Measurements from ENCODE around the gene SS18.

SS18 gene

DNA sequence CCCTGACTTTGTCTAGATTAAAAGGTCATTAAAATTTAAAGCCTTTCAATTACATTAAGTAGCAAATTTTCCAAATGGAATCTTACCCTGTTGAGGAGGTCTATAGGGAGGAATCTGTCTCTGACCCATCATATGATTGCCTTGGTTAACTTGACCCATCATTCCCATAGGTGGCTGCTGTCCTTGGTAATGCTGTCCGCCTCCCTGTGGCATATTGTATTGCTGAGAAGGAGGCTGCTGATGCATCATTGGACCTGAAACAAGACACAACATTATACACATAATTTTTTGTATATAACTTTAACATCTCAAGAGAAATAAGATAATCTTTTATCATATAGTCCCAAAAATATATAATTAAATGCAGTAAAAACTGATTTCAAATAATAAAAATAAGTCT lies 51.2 kb downstream of the SS18 start:
- 0 out of 2 replicates have a peak, but pooled peaks cover 11% of the 10 kb centered on the region for H4K20me1 ChIP-seq (ENCODE audit: low read depth, low read length)
- no peak overlapping the region for H3K9ac ChIP-seq (ENCODE audit: low read length)
- no peak overlapping the region for H3K4me3 ChIP-seq (ENCODE audit: insufficient read depth, low read length, poor library complexity, severe bottlenecking)
- H3K27ac ChIP-seq (ENCODE audit: low read depth, low read length), result no peak overlapping the region
- no peaks in the 10 kb centered on the region for H3K27me3 ChIP-seq (ENCODE audit: low read length)
- TF ChIP-seq, protein P1, sequence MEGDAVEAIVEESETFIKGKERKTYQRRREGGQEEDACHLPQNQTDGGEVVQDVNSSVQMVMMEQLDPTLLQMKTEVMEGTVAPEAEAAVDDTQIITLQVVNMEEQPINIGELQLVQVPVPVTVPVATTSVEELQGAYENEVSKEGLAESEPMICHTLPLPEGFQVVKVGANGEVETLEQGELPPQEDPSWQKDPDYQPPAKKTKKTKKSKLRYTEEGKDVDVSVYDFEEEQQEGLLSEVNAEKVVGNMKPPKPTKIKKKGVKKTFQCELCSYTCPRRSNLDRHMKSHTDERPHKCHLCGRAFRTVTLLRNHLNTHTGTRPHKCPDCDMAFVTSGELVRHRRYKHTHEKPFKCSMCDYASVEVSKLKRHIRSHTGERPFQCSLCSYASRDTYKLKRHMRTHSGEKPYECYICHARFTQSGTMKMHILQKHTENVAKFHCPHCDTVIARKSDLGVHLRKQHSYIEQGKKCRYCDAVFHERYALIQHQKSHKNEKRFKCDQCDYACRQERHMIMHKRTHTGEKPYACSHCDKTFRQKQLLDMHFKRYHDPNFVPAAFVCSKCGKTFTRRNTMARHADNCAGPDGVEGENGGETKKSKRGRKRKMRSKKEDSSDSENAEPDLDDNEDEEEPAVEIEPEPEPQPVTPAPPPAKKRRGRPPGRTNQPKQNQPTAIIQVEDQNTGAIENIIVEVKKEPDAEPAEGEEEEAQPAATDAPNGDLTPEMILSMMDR (IDR thresholded peaks at IDR 0.05; ENCODE audit: insufficient read depth, low read length, poor library complexity, severe bottlenecking), result no peak
- no peak for TF ChIP-seq EZH2phosphoT487 (conservative IDR thresholded peaks at IDR 0.05; ENCODE audit: low read length)
- no peaks in the 10 kb centered on the region for H3K9me3 ChIP-seq (ENCODE audit: insufficient read depth, low read length)
- peaks cover 47% of the 10 kb centered on the region for H3F3A ChIP-seq (ENCODE audit: insufficient read depth)
- peaks cover 73% of the 10 kb centered on the region for H3K36me3 ChIP-seq (ENCODE audit: low read length)
- no peaks in the 10 kb centered on the region for H3K9me2 ChIP-seq (replicated peaks; ENCODE audit: insufficient read depth, low read length)
- no peak overlapping the region for H2AFZ ChIP-seq (ENCODE audit: low read depth, low read length, severe bottlenecking)
- peaks cover 52% of the 10 kb centered on the region for H3K79me2 ChIP-seq (ENCODE audit: insufficient read depth, low read length)
- H3K4me2 ChIP-seq (ENCODE audit: low read depth, low read length, poor library complexity, severe bottlenecking), result no peak overlapping the region

DNA sequence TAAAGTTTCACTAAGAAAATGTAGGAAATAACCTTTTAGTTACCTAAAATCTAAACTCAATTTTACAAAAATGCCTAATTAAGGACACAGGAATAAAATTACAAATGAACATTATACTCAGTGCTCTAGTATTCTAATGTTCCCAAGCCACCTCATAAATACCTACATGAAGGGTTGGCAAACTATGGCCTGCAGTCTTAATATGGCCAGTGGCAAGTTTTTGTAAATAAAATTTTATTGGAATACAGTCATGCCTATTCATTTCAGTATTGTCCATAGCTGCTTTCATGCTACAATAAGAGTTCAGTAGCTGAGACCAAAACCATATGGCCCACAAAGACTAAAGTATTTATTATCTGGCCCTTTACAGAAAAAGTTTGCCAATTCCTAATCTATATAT lies 53.8 kb downstream of the SS18 start:
- H3F3A ChIP-seq (ENCODE audit: insufficient read depth), result peaks cover 33% of the 10 kb centered on the region; the same call in 1 of the 2 replicates
- H3K9ac ChIP-seq (ENCODE audit: low read length), result no peak overlapping the region
- H4K20me1 ChIP-seq (ENCODE audit: low read depth, low read length), result no peaks in the 10 kb centered on the region
- H3K27me3 ChIP-seq (ENCODE audit: low read length), result no peaks in the 10 kb centered on the region
- H3K4me3 ChIP-seq (ENCODE audit: insufficient read depth, low read length, poor library complexity, severe bottlenecking), result no peak overlapping the region
- H2AFZ ChIP-seq (ENCODE audit: low read depth, low read length, severe bottlenecking), result no peak overlapping the region
- TF ChIP-seq, protein P1 (IDR thresholded peaks at IDR 0.05; ENCODE audit: insufficient read depth, low read length, poor library complexity, severe bottlenecking), result no peak
- TF ChIP-seq EZH2phosphoT487 (conservative IDR thresholded peaks at IDR 0.05; ENCODE audit: low read length), result no peak
- peaks cover 32% of the 10 kb centered on the region for H3K79me2 ChIP-seq (ENCODE audit: insufficient read depth, low read length)
- no peak overlapping the region for H3K27ac ChIP-seq (ENCODE audit: low read depth, low read length)
- H3K36me3 ChIP-seq (ENCODE audit: low read length), result peaks cover 86% of the 10 kb centered on the region
- H3K4me2 ChIP-seq (ENCODE audit: low read depth, low read length, poor library complexity, severe bottlenecking), result no peak overlapping the region
- H3K9me2 ChIP-seq (replicated peaks; ENCODE audit: insufficient read depth, low read length), result no peaks in the 10 kb centered on the region
- no peaks in the 10 kb centered on the region for H3K9me3 ChIP-seq (ENCODE audit: insufficient read depth, low read length)

DNA sequence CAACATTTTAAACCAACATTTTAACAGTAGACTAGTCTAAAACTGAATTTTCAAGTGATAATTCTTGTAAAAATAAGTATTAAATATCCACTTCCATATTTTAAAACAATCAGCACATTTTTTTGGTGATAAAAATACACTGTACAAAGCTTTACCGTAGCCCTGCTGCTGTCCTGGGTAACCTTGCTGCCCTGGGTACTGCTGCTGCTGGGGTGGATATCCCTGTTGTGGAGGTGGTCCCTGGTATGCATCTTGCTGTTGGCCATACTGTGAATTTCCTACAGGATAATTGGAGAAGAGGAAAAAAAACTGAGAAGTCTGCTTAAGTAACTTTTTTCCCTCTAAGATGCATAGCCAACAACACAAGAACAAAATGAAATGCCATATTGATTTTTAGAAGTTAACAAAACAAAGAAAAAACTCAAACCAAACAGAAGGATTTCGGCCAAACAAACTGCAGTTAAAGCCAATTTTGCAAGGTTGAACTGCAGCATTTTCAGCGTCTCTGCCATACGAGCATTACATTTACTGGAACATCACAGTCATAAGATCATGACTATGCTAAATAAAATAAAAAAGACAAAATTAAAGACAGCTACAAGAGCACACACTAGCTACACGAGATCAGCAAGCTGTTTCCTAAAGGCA lies 55.4 kb downstream of the SS18 start:
- Histone ChIP-seq H3F3A (ENCODE audit: insufficient read depth) (peaks cover 46% of the 10 kb centered on the region; the same call in 1 of the 2 replicates), H3K4me2 (ENCODE audit: low read depth, low read length, poor library complexity, severe bottlenecking) (no peak overlapping the region), H3K27ac (ENCODE audit: low read depth, low read length) (no peak overlapping the region), H3K27me3 (ENCODE audit: low read length) (no peaks in the 10 kb centered on the region), H3K79me2 (ENCODE audit: insufficient read depth, low read length) (peaks cover 18% of the 10 kb centered on the region), H3K9me3 (ENCODE audit: insufficient read depth, low read length) (no peaks in the 10 kb centered on the region), H3K36me3 (ENCODE audit: low read length) (peaks cover 96% of the 10 kb centered on the region), H4K20me1 (ENCODE audit: low read depth, low read length) (no peaks in the 10 kb centered on the region), H3K9me2 (replicated peaks; ENCODE audit: insufficient read depth, low read length) (no peaks in the 10 kb centered on the region), H3K9ac (ENCODE audit: low read length) (no peak overlapping the region), H2AFZ (ENCODE audit: low read depth, low read length, severe bottlenecking) (no peak overlapping the region), H3K4me3 (ENCODE audit: insufficient read depth, low read length, poor library complexity, severe bottlenecking) (no peak overlapping the region)
- no peak for TF ChIP-seq EZH2phosphoT487 (conservative IDR thresholded peaks at IDR 0.05; ENCODE audit: low read length)
- TF ChIP-seq, protein P1 (IDR thresholded peaks at IDR 0.05; ENCODE audit: insufficient read depth, low read length, poor library complexity, severe bottlenecking), result no peak
